ENCODE results near the gene IGLL1. TPM values are rescaled to one million over a fixed set of nuclear protein-coding genes. Genes with fewer than 3 reads are reported as not detected.
A peak's percentile ranks its signal among the peaks of the same experiment; 100 is the strongest.
"Not testable (repeated sequence)": the region's sequence is repeated elsewhere in the genome, so short reads cannot be mapped to it uniquely, and the experiment has no call there.

Gene IGLL1
- total RNA-seq, 1 experiment from 2014 or later, result not detected

- no peak overlapping the region for H3K4me3 ChIP-seq
- H3K36me3 ChIP-seq, result no peaks in the 10 kb centered on the region
- DNase-seq, result no peak
- H3K27me3 ChIP-seq, result no peaks in the 10 kb centered on the region
- H3K9me3 ChIP-seq, result no peaks in the 10 kb centered on the region
Observed at GRCh38 chr22:23571486-23571885, 8.6 kb downstream of the IGLL1 start.

- Histone ChIP-seq H3K9me3 (no peaks in the 10 kb centered on the region), H3K4me3 (no peak overlapping the region), H3K27me3 (peaks cover 4% of the 10 kb centered on the region), H3K36me3 (no peaks in the 10 kb centered on the region)
- DNase-seq, result no peak
Observed at GRCh38 chr22:23570681-23571080, 9.4 kb downstream of the IGLL1 start.

GRCh38 chr22:23569716-23570115 is 10.4 kb downstream of the IGLL1 start:
- Histone ChIP-seq H3K4me3 (no peak overlapping the region), H3K27me3 (peaks cover 6% of the 10 kb centered on the region), H3K9me3 (no peaks in the 10 kb centered on the region), H3K36me3 (no peaks in the 10 kb centered on the region)
- DNase-seq, result no peak

- no peaks in the 10 kb centered on the region for H3K9me3 ChIP-seq
- no peak overlapping the region for H3K4me3 ChIP-seq
- H3K27me3 ChIP-seq, result peaks cover 6% of the 10 kb centered on the region
- no peaks in the 10 kb centered on the region for H3K36me3 ChIP-seq
- DNase-seq, result no peak
Observed at GRCh38 chr22:23569291-23569690, 10.8 kb downstream of the IGLL1 start.

- Histone ChIP-seq H3K27me3 (peaks cover 6% of the 10 kb centered on the region), H3K9me3 (no peaks in the 10 kb centered on the region), H3K36me3 (no peaks in the 10 kb centered on the region), H3K4me3 (no peak overlapping the region)
- DNase-seq, result no peak
Observed at GRCh38 chr22:23566705-23567475, 13.2 kb downstream of the IGLL1 start.

- H3K27me3 ChIP-seq, result peaks cover 6% of the 10 kb centered on the region
- no peak for DNase-seq
- no peaks in the 10 kb centered on the region for H3K9me3 ChIP-seq
- no peaks in the 10 kb centered on the region for H3K36me3 ChIP-seq
- H3K4me3 ChIP-seq, result peak overlapping the region; percentile 22; the same call in 1 of the 2 replicates
Observed at GRCh38 chr22:23565915-23566704, 14.0 kb downstream of the IGLL1 start.

GRCh38 chr22:23565305-23565914 is 14.7 kb downstream of the IGLL1 start:
- H3K27me3 ChIP-seq, result peaks cover 6% of the 10 kb centered on the region
- DNase-seq, result no peak
- H3K9me3 ChIP-seq, result no peaks in the 10 kb centered on the region
- H3K4me3 ChIP-seq, result no peak overlapping the region
- no peaks in the 10 kb centered on the region for H3K36me3 ChIP-seq

GRCh38 chr22:23564276-23564675 is 15.8 kb downstream of the IGLL1 start:
- Histone ChIP-seq H3K4me3 (no peak overlapping the region), H3K27me3 (peaks cover 7% of the 10 kb centered on the region), H3K36me3 (no peaks in the 10 kb centered on the region), H3K9me3 (no peaks in the 10 kb centered on the region)
- DNase-seq, result no peak

- Histone ChIP-seq H3K9me3 (no peaks in the 10 kb centered on the region), H3K36me3 (no peaks in the 10 kb centered on the region), H3K4me3 (no peak overlapping the region), H3K27me3 (peaks cover 12% of the 10 kb centered on the region)
- DNase-seq, result no peak
Observed at GRCh38 chr22:23563111-23563510, 17.0 kb downstream of the IGLL1 start.

- Histone ChIP-seq H3K4me3 (no peak overlapping the region), H3K36me3 (no peaks in the 10 kb centered on the region), H3K27me3 (peaks cover 12% of the 10 kb centered on the region)
Observed at GRCh38 chr22:23562186-23562585, 17.9 kb downstream of the IGLL1 start.

GRCh38 chr22:23561025-23561510 is 19.0 kb downstream of the IGLL1 start:
- H3K27me3 ChIP-seq, result peaks cover 12% of the 10 kb centered on the region
- not testable (repeated sequence) for H3K36me3 ChIP-seq, H3K9me3 ChIP-seq, DNase-seq, H3K4me3 ChIP-seq

More at GRCh38 chr22:23562186-23562585, 17.9 kb downstream of the IGLL1 start:
- no peak for DNase-seq
- no peaks in the 10 kb centered on the region for H3K9me3 ChIP-seq

- not testable (repeated sequence) for H3K9me3 ChIP-seq, H3K4me3 ChIP-seq, DNase-seq, H3K36me3 ChIP-seq, H3K27me3 ChIP-seq
Observed at GRCh38 chr22:23560215-23560614, 19.9 kb downstream of the IGLL1 start.

- peaks cover 7% of the 10 kb centered on the region; the same call in 1 of the 2 replicates for H3K27me3 ChIP-seq
- no peaks in the 10 kb centered on the region for H3K36me3 ChIP-seq
- no peak for DNase-seq
- H3K9me3 ChIP-seq, result no peaks in the 10 kb centered on the region
- no peak overlapping the region for H3K4me3 ChIP-seq
Observed at GRCh38 chr22:23557467-23557866, 22.6 kb downstream of the IGLL1 start.

GRCh38 chr22:23557036-23557435 is 23.1 kb downstream of the IGLL1 start:
- no peak for DNase-seq
- Histone ChIP-seq H3K36me3 (no peaks in the 10 kb centered on the region), H3K27me3 (peaks cover 7% of the 10 kb centered on the region; the same call in 1 of the 2 replicates), H3K4me3 (no peak overlapping the region), H3K9me3 (no peaks in the 10 kb centered on the region)

GRCh38 chr22:23556026-23556620 is 24.0 kb downstream of the IGLL1 start:
- Histone ChIP-seq H3K36me3 (no peaks in the 10 kb centered on the region), H3K27me3 (peaks cover 7% of the 10 kb centered on the region; the same call in 1 of the 2 replicates), H3K9me3 (no peaks in the 10 kb centered on the region), H3K4me3 (no peak overlapping the region)
- no peak for DNase-seq

- Histone ChIP-seq H3K9me3 (no peaks in the 10 kb centered on the region), H3K4me3 (no peak overlapping the region), H3K27me3 (peaks cover 7% of the 10 kb centered on the region; the same call in 1 of the 2 replicates), H3K36me3 (no peaks in the 10 kb centered on the region)
- DNase-seq, result no peak
Observed at GRCh38 chr22:23555118-23555517, 25.0 kb downstream of the IGLL1 start.

All from MG63 (cell line).